ENCODE data around the gene GPX5.

The GPX5 gene

DNA sequence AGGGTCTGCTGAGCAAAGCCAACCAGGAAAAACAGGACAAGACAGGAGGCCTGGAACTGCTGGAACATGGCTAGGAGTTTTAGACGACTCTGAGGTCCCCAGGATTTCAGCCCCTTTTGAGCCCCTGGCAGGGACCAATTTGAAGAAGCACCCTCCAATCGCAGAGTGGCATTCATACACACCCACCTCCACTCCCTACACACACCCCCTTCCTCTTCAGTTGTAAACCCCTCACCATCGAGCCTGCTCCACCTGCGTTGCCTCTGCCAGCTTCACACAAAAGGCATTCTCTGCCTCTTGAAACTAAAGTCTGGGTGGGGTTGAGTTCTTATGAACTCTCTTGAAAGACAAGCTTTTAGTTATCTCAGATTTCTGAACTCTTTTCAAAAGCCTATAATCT, 10.0 kb upstream of the GPX5 start, which contains the start of gene GPX6:
GPX6 (minus strand) TSS at position 118 of the 400 bp plus-strand sequence; CDS start at position 68, 50 bp downstream.
- no peak within 1 kb of the TSS for H3K4me3 ChIP-seq (ENCODE audit: low read depth, low read length)
- no peak for DNase-seq (ENCODE audit: low read depth)
- TF ChIP-seq, protein P1, sequence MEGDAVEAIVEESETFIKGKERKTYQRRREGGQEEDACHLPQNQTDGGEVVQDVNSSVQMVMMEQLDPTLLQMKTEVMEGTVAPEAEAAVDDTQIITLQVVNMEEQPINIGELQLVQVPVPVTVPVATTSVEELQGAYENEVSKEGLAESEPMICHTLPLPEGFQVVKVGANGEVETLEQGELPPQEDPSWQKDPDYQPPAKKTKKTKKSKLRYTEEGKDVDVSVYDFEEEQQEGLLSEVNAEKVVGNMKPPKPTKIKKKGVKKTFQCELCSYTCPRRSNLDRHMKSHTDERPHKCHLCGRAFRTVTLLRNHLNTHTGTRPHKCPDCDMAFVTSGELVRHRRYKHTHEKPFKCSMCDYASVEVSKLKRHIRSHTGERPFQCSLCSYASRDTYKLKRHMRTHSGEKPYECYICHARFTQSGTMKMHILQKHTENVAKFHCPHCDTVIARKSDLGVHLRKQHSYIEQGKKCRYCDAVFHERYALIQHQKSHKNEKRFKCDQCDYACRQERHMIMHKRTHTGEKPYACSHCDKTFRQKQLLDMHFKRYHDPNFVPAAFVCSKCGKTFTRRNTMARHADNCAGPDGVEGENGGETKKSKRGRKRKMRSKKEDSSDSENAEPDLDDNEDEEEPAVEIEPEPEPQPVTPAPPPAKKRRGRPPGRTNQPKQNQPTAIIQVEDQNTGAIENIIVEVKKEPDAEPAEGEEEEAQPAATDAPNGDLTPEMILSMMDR (IDR thresholded peaks at IDR 0.05; ENCODE audit: low read depth, low read length, missing control alignments): no peak
- in situ Hi-C loops (cut with HindIII; ENCODE audit: low sequenced_read_pairs): no loop called here

DNA sequence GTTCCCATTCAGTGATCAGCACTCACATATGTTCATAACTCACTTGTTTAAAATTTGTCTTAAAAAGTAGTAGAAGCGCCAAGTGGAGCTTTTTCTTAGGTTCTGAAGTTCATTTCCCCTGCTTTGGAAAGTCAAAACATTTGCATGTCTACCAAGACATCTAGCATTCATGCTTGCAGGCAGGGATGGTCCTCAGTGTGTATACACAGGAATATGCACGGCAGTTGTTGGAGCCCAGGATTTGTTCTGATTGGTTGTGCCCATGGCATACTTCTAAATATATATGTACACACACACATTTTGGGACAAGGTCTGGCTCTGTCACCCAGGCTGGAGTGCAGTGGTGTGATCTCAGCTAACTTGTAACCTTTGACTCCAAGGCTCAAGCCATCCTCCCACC, 7.7 kb upstream of the GPX5 start:
- no peak overlapping the region for H3K4me3 ChIP-seq (ENCODE audit: low read depth, low read length)
- TF ChIP-seq, protein P1 (IDR thresholded peaks at IDR 0.05; ENCODE audit: low read depth, low read length, missing control alignments): no peak
- DNase-seq (ENCODE audit: low read depth): no peak
- in situ Hi-C loops (cut with HindIII; ENCODE audit: low sequenced_read_pairs): no loop called here

DNA sequence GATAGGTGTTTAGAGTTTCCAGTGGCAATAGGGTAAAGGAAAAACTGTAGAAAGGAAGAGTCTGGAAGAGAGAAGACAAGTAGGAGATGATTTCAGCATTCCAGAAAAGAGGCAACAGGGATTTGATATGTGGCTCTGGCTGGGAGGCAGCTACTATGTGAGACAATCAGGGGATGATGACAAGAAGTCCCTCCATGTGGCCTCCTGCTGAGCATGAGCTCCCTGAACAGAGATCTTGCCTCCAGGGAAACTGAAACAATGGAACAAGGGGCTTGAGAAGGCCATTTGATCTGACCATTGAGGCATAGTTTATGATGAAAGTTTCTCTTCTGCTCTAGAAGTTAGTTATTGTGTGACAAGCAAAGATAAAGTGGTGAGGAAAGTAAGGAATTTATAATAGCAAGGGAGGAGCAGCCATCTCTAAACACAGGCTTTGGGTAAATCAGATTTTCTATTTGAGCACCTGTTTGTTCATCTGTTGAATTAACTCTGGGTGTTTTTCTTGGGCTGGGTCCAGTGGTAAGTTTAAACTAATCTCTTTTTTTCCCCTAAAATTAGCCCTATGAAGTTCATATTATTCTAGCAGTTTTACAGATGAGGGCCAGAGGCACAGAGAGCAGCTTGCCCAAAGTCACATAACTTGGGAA, 3.0 kb upstream of the GPX5 start:
- TF ChIP-seq, protein P1 (IDR thresholded peaks at IDR 0.05; ENCODE audit: low read depth, low read length, missing control alignments): no peak
- no peak overlapping the region for H3K4me3 ChIP-seq (ENCODE audit: low read depth, low read length)
- DNase-seq (ENCODE audit: low read depth): no peak
- in situ Hi-C loops (cut with HindIII; ENCODE audit: low sequenced_read_pairs): no loop called here

DNA sequence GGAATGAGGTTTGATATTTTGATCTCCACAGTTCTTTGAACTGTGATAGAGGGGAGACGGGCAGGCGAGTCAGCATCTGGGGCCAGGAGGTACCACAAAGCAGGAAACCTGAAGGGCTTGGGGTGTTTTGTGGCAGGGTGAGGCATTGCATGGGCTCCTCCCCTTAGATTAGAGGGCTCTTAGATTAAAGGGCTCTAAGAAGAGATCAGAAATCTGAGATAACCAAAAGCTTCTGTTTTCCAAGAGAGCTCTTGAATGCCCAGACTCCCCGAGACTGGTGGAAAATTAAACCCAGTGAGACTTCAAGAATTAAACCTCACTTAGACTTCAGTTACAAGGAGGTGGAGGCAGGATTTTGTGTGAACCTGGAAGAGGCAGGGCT, 2.4 kb upstream of the GPX5 start:
- in situ Hi-C loops (cut with HindIII; ENCODE audit: low sequenced_read_pairs): no loop called here
- TF ChIP-seq, protein P1 (IDR thresholded peaks at IDR 0.05; ENCODE audit: low read depth, low read length, missing control alignments): no peak
- DNase-seq (ENCODE audit: low read depth): no peak
- H3K4me3 ChIP-seq (ENCODE audit: low read depth, low read length): no peak overlapping the region

DNA sequence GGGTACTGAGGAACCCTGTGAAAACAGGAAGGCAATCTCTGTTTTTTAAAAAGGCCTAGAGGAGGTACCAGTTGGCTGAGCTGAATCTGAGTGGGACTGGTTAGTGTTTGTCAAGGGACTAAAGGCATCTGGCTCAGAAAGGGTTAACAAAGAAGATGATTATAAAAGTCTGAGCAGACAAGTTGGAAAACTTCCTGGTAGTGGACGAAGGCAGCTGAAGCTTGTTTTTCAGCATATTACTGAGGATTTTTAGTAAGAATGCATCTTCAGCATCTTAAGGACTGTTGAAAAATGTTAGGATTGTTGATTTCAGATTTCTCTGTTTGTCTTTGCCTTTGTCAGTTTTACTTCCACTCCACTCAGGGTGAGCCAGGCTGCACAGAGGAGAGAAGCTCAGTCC, 5.1 kb downstream of the GPX5 start:
- H3K4me3 ChIP-seq (ENCODE audit: low read depth, low read length): no peak overlapping the region
- in situ Hi-C loops (cut with HindIII; ENCODE audit: low sequenced_read_pairs): no loop called here
- DNase-seq (ENCODE audit: low read depth): no peak
- TF ChIP-seq, protein P1 (IDR thresholded peaks at IDR 0.05; ENCODE audit: low read depth, low read length, missing control alignments): no peak

DNA sequence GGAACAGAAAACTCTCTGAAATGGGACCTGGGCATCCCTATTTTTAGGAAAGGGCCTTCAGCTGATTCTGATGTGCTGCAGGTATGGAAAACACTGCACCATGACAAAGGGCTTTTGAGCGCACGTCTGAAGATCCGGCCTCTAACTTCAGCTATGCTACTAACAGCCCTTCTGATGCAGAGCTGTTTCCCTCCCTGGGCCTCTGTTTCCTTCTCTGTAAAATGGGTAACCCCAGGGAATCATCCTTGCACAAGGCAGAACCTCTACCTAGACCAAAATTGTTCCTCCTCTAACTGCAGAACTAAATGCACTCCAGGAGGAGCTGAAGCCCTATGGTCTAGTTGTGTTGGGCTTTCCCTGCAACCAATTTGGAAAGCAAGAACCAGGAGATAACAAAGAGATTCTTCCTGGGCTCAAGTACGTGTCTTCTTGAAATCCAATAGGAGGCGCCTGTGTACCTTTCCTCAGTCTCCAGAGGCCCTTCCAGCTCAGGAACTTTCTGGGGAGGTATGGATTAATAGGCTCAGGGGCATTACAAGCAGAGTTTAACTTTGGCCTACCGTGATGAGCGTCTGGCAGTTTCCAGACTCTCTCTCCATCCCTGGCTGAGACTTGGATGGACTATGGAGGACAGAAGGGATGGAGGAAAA, 5.9 kb downstream of the GPX5 start:
- TF ChIP-seq, protein P1 (IDR thresholded peaks at IDR 0.05; ENCODE audit: low read depth, low read length, missing control alignments): no peak
- H3K4me3 ChIP-seq (ENCODE audit: low read depth, low read length): no peak overlapping the region
- DNase-seq (ENCODE audit: low read depth): no peak
- in situ Hi-C loops (cut with HindIII; ENCODE audit: low sequenced_read_pairs): no loop called here

Data from astrocyte of the cerebellum (primary cell).